HS-27A (cell line): ENCODE results near the gene ZNF488.

Source experiments
- DNase-seq: peaks from one replicate; pipeline ENCODE4 v3.0.0-alpha.2; 2012; ENCODE audit warnings: low read depth, missing footprints

Gene ZNF488

GRCh38 chr10:47348661-47349470 is 35.2 kb downstream of the ZNF488 start:
- no peak for DNase-seq

GRCh38 chr10:47348138-47348651 is 35.9 kb downstream of the ZNF488 start, which contains the start of gene RBP3:
Gene RBP3, plus strand, starts transcription at chr10:47348363. Its CDS starts 122 bp downstream, at chr10:47348485.
- DNase-seq: no peak

- DNase-seq: no peak
These were observed 36.8 kb downstream of the ZNF488 start for GRCh38 chr10:47347303-47347675.

GRCh38 chr10:47346581-47347302 is 37.4 kb downstream of the ZNF488 start:
- DNase-seq: no peak

- DNase-seq: no peak
These were observed 38.9 kb downstream of the ZNF488 start for GRCh38 chr10:47344996-47345870.

- DNase-seq: no peak
These were observed 43.4 kb downstream of the ZNF488 start for GRCh38 chr10:47340608-47341170.

- DNase-seq: no peak
These were observed 44.1 kb downstream of the ZNF488 start for GRCh38 chr10:47339759-47340607.

GRCh38 chr10:47339186-47339735 is 44.8 kb downstream of the ZNF488 start:
- no peak for DNase-seq

GRCh38 chr10:47337310-47337709 is 46.8 kb downstream of the ZNF488 start:
- no peak for DNase-seq

GRCh38 chr10:47336387-47337134 is 47.5 kb downstream of the ZNF488 start:
- DNase-seq: no peak

- DNase-seq: no peak
These were observed 48.2 kb downstream of the ZNF488 start for GRCh38 chr10:47335906-47336305.

- DNase-seq: no peak
These were observed 49.4 kb downstream of the ZNF488 start for GRCh38 chr10:47334466-47335295.

GRCh38 chr10:47333532-47333931 is 50.6 kb downstream of the ZNF488 start:
- DNase-seq: no peak

GRCh38 chr10:47332946-47333345 is 51.1 kb downstream of the ZNF488 start:
- no peak for DNase-seq

GRCh38 chr10:47332371-47332770 is 51.7 kb downstream of the ZNF488 start:
- no peak for DNase-seq

GRCh38 chr10:47331954-47332353 is 52.1 kb downstream of the ZNF488 start:
- no peak for DNase-seq

GRCh38 chr10:47331491-47331890 is 52.6 kb downstream of the ZNF488 start:
- no peak for DNase-seq

- no peak for DNase-seq
These were observed 53.3 kb downstream of the ZNF488 start for GRCh38 chr10:47330804-47331203.

GRCh38 chr10:47330366-47330765 is 53.7 kb downstream of the ZNF488 start:
- DNase-seq: no peak
